Measurements from ENCODE around the gene RPS6KA2.
"Not testable (repeated sequence)": the region's sequence is repeated elsewhere in the genome, so short reads cannot be mapped to it uniquely, and the experiment has no call there.

Gene RPS6KA2

DNA sequence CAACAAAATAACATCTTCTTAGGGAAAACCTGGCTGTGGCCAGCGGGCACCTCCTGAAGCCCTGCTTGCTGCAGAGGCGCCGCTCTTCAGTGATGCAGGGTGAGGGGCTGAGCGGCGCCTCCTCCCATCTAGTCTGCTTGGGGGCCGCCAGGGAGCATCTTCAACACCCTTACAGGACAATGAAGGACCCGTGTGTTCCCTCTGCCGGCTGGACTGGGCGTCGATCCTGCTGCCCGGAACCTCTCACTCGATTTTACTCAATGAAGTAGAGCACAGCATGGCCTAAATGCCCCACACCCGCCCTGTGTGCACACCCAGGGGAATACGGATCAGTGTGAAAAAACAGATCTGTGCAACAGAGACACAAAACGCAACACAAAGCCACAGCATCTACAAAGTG is 215.8 kb downstream of the RPS6KA2 start:
- no peak for DNase-seq

DNA sequence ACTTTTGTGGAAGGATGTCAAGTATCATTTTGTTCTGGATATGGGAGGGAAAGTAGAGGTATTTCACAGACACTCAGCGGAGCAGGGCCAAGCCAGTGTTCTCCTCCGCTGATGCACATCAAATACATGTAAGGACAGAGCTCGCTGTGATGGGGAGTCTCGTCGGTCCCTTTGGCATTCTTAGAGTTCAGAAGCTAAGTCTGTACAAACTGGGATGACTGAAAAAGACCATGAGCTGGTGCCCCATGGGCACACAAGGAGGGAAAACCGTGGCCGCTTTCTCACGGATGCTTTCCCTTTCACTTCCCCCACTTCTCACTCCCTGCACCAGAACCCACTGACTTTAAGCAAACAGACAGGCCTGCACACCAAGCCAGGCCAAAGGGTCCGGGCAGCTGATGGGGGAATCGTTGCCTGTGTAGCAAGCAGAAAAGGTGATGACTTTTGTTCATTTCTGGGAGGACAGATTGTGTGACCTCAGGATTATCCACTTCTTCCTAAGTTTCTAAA is 216.6 kb downstream of the RPS6KA2 start:
- no peak for DNase-seq

DNA sequence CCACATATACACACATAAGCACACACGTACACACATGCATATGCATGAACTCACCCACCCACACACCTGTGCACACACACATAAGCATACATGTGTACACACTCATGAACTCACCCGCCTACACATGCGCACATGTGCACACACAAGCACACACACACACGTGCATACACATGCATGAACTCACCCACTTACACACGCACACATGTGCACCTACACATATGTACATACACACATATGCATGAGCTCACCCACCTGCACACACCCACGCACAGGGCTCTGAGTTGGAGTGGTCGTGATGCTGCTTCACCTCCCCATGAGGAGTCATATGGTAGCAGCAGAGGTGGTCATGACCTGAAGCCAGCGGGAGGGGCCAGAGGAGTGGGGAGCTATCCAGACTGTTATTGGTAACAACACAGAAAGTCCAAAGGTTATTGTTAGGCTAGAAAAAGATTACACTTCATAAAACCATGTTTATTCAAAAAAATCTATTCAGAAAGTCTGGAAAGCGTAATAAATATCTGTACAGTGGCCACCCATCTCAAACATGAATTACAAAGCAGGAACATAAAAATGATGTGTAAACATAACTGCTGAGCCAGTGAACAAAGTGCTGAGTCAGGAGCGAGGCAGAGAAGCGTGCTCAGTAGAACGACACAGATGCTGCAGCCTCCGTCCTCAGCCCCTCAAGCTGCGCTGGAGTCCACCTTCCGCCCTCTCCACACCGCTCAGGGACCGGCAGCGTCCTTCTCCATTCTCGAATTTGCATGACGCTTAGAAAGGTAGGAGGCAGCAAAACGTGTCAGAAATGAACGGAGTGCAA is 217.9 kb downstream of the RPS6KA2 start:
- DNase-seq, result no peak

DNA sequence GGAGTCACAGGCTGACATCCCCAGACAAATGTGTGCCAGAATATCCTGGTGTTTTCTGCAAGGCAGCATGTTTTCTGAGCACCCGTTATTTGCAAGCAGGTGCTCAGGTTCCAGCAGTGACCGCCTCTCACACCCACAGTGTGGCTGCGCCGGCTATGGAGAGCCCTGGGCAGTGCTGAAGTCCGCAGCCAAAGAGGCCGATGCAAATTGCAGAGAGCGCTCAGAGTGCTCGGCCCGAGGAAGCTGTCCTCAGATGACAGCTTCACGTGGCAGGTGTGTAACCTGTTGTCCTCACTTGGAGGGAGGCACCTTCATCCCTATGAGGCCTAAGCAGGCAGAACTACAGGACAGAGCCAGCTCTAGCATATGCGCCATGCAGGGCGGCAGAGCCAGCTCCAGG is 220.9 kb downstream of the RPS6KA2 start:
- DNase-seq, result no peak

DNA sequence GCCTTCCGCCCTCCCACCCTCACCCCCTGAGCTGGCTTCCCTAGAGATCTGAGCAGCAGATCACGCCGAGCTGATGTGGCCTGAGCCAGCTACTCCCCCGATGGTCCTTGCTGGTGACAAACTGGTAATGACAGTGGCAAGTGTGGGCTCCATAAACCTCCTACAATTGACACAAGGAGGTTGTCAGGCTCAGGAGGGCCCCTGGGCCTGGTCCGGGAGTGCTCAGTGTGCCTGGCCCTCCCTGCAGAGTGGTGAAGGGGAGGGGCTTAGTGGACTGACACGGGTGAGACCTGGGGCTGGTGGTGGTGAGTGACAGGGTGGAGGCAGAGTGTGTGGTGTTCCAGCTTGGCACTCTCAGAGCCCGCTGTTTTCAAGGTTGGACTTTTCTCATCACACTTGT is 221.7 kb downstream of the RPS6KA2 start:
- no peak for DNase-seq

DNA sequence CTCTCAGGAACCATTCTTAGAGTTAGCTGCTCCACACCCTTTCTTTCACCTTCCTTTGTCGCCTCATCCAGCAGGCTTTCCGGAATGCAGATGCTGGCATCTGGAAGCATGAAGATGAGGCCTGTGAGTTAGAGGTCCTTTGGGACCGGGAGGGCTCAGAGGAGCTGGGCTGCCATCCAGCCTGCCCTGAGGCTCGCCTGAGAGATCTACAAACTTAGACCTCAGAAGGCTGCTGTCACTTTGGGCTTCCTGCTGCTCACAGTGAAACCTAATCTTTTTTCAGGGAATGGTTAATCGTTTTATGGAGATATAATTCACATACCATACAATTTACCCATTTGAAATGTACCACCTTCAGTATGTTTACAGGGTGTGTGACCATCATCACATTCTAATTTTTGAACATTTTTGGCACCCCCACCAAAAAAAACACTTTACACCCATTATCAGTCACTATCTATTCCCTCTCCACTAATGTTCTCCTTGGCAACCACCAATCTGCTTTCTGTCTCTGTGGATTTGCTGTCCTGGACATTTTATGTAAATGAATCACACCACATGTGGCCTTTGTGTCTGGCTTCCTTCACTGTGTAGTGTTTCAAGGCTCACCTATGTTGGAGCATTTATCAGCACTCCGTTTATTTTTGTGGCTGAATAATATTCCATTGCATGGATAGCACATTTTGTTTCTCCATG is 224.3 kb downstream of the RPS6KA2 start:
- DNase-seq, result no peak

DNA sequence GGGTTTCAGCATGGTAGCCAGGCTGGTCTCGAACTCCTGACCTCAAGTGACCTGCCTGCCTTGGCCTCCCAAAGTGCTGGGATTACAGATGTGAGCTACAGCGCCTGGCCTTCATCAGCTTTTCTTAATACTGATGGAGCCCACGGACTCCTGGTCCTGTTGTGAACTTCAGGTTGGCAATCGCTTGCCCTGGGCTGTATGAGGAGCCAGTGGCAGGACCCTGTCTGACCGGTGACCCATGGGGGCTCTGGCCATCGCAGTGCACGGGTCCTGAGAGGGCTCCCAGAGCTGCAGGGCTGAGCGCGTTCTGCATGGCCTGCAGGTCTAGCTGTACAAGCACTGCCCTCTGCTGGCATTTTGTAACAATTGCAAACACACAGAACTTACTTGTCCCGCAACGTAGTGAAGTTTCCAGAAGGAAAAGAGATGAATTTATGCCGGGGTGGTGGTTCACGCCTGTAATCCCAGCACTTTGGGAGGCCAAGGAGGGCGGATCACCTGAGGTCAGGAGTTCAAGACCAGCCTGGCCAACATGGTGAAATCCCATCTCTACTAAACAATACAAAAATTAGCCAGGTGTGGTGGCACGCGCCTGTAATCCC is 226.3 kb downstream of the RPS6KA2 start:
- DNase-seq, result not testable (repeated sequence)

DNA sequence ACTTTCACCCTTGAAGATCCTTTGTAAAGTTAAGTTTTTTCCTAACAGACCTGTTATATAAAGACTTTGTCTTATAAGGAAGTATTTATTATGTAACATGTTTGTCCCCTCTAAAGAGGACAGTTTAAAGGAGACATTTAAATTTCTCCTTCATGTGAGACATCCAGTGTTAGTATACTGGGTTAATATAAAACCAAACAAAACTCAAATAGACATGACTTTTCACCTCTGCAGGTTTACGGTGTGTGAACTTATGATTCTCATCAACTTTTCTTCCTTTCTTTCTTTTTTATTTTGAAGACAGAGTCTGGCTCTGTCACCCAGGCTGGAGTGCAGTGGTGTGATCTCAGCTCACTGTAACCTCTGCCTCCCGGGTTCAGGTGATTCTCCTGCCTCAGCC is 226.9 kb downstream of the RPS6KA2 start:
- DNase-seq, result no peak

DNA sequence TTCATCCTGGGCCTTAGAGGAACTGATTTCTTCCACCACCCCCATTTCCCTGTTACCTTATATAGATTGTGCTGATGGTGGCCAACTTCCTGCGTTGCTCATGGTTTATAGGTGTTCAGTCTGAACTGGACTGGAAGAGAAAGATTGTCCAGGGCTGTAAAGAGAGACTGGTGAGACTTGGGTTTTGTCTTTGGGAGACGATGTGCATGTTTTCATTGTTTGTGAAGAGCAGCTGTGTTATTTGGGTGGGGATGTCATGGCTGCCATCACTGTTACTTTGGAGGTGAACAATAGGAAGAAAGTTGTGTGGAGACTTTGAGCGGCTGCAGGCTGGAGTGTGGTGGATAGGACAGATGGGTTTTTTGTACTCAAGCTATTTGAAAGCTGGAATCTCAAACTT is 228.7 kb downstream of the RPS6KA2 start:
- DNase-seq, result no peak

DNA sequence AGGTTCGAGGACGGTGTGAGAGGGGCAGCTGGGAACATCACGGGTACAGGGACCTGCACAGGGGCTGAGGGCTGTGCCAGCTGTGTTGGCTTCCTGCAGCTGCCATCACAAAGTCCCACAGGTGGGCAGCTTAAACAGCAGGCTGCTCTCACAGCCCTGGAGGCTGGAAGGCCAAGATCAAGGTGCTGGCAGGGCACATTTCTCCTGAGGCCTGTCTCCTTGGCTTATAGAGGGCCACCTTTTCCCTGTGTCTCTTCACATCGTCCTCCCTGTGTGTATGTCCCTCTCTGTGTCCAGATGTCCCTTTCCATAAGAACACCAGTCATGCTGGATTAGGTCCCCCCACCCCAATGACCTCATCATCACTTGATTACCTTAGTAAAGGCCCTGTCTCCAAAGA is 229.2 kb downstream of the RPS6KA2 start:
- no peak for DNase-seq

DNA sequence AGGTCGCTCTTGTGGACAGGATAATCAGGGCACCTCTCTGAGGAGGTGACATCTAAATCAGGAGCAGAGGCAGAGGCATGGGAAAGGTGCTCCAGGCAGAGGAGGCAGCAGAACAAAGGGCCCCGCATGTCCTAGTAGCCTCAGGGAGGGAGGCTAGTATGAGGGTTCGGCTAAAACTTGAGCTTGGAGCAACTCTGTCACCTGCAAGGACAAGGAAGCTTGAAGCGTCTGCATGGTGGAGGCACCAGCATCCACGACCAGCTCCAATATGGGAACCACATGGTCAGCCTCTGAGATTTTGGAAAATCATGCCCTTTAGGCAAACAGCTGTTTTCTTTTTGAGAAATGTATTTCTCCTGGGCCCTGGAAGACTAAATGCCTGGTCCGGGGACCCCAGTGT is 231.3 kb downstream of the RPS6KA2 start:
- DNase-seq, result no peak

DNA sequence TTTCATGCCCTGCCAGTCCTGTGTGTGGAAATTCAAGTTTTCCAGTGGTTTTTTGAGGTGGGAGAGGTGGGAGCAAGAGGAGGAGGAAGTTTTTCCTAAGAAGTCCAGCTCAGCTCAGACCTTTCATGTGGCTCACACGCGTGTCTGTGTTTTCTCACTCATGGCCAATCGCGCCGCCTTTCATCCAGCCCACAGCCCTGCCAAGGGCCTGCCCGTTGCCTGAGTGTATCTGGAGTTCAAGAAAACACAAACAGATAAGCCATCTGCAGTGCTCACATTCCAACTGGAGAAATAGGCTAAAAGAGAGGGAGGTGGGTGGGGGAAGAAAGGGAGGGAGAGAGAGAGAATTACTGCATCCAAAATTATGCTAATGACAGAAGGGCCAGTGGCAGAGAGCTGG is 231.7 kb downstream of the RPS6KA2 start:
- DNase-seq, result no peak

DNA sequence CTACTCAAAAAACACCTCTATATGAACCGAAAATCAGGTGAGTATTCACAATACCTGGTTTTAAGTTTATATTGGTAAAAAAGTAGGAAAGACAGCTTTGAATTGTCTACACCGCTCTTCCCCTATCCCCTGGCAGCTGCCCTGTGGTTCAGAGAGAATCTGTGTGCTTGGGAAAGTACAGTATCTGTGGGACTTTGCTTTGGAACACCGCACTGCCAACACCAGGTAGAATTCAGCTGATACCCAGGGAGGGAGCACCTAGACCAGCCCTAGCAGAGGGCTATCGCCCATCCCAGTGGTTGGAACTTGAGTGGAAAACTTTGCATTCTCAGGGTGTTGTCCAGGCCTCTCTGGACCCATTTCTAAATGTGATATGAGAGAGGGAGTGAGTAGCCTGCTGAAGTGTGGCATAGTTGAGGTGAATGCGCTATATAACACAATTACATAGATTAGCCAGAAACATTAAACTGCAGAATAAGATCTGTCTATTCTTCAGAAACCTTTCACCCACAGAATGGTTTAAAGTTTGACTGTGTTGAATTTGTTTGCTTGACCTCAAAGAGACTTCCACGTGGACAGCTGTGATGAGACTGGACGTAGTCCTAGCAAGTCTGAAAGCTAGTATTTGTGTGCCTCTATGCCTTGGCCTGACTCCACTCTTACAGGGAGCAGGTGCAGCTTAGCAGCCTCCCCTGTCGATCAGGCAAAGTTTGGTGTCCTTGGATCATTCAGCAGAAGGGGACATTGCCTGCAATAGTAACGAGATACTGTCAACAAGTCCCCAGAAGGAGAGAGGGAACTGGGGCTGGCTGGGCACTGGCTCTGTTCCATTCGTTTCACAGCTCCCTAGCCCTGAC is 232.8 kb downstream of the RPS6KA2 start:
- DNase-seq, result no peak

DNA sequence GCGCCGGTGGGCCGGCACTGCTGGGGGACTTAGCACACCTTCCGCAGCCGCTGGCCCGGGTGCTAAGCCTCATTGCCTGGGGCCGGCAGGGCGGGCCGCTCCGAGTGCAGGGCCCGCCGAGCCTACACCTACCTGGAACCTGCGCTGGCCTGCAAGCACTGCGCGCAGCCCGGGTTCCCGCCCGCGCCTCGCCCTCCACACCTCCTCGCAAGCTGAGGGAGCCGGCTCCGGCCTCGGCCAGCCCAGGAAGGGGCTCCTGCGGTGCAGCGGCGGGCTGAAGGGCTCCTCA is 233.6 kb downstream of the RPS6KA2 start:
- DNase-seq, result no peak

DNA sequence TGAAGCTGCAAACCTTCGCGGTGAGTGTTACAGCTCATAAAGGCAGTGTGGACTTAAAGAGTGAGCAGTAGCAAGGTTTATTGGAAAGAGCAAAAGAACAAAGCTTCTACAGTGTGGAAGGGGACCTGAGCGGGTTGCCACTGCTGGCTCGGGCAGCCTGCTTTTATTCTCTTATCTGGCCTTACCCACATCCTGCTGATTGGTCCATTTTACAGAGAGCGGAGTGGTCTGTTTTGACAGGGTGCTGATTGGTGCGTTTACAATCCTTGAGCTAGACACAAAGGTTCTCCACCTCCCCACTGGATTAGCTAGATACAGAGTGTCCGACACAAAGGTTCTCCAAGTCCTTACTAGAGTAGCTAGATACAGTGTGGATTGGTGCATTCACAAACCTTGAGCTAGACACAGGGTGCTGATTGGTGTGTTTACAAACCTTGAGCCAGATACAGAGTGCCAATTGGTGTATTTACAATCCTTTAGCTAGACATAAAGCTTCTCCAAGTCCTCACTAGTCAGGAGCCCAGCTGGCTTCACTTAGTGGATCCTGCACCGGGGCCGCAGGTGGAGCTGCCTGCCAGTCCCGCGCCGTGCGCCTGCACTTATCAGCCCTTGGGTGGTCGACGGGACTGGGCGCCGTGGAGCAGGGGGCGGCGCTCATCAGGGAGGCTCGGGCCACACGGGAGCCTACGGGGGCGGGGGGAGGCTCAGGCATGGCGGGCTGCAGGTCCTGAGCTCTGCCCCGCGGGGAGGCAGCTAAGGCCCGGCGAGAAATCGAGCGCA is 234.1 kb downstream of the RPS6KA2 start:
- not testable (repeated sequence) for DNase-seq

DNA sequence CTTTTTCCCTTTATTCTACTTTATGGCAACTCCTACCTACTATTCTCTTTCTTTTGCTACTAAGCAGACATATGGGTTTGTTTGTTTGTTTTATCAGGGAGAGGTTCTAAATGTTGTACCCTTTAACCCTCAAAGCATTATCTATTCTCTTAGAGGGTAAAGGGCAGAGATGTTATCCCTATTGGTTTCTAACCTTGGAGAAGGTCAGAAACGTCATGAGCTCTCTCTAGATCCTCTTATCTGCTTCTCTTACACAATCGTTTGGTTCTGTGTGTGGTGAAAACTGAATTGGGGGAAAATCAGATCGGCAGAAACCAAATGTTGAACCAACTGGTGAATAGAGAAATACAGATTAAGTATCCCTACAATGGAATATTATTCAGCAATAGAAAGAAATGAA is 237.9 kb downstream of the RPS6KA2 start:
- DNase-seq, result no peak

DNA sequence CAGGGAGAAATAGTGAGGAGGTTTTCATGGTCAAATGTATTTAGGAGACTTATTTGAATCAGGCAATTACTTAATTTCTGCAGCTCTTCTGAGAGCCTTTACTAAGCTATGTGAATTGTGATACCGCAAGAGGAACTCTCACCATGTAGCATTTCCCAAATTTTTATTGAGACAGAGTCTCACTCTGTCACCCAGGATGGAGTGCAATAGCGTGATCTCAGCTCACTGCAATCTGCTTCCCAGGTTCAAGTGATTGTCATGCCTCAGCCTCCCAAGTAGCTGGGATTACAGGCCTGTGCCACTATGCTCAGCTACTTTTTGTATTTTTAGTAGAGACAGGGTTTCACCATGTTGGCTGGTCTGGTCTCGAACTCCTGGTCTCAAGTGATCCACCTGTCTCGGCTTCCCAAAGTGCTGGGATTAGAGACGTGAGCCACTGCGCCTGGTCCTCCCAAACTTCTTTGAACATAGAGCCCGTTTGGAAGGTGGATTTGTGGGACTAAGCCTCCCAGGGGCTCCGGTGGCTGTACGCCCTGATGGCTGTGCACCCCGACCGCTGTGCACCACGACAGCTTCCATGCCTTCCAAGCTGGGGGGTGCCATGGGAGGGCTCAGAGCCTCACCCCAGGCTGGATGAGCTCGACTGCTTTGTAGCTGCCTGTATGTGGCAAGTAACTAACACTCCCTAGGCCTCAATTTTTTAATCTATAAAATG is 238.6 kb downstream of the RPS6KA2 start:
- DNase-seq, result no peak

DNA sequence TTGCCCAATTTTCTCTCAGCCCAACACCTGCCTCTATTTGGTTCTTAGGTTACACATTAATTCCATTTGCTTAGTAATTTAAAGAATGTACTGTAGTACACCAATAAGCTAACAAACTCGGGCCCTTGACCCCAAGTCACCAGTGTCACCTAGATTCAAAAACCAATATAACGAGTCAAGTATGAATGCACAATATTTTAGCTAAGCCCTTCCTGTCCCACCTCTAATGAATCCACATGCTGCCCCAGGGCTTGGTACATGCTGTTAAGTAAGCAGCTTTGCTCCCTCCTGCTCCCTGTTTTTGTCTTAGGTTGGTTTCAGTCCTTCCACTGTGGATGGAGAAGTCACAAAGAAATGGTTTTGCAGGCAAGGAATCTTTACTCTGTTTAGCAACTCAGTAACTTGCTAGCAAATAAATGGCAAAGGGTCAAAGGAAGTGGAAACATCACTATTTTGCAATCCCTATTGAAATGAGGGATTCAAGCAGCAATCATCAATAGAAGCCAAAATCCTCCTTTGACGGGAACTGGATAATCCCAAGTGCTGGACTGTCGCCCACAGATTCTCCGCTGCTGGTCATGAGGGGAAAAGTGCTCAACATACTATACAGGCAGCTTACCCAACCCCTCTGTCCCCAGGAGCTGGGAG is 239.3 kb downstream of the RPS6KA2 start:
- DNase-seq, result no peak

DNA sequence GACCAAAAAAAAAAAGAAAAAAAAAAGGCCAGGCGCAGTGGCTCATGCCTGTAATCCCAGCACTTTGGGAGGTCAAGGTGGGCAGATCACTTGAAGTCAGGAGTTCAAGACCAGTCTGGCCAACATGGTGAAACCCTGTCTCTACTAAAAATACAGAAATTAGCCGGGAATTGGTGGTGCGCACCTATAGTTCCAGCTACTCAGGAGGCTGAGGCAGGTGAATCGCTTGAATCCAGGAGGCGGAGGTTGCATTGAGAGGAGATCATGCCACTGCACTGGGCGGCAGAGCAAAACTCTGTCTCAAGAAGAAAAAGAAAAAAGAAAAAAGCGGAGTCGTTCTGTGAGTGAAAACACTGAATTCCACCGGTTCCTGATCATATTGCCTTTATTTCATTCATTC is 240.0 kb downstream of the RPS6KA2 start:
- DNase-seq, result not testable (repeated sequence)

DNA sequence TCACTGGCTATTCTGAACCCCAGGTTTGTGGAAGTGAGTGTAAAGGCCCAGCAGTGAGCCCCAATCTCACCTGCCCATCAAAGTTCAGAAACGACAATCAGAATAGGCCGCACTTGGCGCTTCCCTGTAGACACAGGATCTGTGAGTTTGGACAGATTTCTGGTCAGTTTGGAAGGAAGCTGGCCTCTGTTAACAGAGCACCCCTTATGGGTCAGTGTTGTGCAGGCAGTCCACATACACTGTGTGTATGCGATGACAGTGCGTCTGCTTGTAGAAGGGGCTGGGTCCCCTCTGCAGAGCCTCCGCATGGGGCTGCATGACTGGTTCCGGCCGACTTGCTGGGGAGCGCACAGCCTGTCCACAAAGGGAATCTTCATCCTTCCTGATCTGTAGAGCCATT is 240.9 kb downstream of the RPS6KA2 start:
- no peak for DNase-seq

DNA sequence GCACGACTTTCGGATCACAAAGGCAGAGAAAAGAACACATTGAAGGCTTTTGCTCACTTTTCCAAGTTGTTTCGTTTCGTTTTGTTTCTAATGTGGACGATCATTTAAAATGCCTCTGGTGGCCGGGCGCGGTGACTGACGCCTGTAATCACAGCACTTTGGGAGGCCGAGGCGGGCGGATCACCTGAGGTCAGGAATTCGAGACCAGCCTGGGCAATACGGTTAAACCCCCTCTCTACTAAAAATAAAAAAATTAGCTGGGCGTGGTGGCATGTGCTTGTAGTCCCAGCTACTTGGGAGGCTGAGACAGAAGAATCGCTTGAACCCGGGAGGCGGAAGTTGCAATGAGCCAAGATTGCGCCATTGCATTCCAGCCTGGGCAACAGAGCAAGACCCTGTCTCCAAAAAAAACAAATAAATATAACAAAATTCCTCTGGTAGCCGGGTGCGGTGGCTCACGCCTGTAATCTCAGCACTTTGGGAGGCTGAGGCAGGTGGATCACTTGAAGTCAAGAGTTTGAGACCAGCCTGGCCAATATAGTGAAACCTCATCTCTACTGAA is 243.2 kb downstream of the RPS6KA2 start:
- not testable (repeated sequence) for DNase-seq

Data from NCI-H446 treated with DMSO at 0.1 percent for 48 hours (cell line).